ENCODE data around the gene SYNDIG1.

SYNDIG1 gene

DNA sequence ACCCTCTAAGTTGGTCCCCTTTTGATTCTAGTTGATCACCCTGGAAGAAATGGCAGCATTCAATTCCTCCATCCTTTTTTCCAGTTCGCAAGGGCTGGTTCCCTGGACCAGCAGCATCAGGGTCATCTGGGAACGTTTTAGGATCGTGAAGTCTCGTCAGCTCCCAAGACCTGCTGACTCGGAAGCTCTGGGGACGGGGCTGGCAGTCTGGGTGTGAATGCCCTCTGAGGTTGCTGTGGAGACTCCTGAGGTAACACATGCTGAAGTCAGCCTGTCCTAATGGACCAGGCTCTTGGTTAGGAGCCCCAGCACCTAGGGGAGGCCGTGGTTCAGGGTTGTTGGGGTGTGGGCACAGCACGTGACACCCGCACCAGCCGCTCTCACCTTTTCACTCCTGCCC, 164.1 kb downstream of the SYNDIG1 start:
- no peak for DNase-seq (ENCODE audit: low read depth in 2 of 2)

DNA sequence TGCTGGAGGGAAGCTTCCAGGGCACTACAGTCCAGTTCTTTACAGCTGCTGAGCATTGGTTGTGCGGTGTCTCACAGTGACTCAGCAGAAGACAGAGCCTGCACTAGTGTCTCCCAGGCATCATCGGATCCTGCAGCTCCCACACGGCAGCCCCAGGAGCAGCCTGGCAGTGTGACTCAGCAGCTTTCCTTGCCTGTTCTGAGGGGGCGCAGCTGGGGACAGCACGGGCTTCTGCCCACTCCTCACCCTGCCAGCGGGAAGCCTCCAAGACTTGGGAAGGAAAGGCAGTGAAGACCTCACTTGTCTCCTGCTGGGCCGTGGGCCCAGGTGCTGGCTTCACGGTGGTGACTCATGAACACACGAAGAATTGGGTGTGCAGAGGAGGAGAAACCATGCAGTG, 165.4 kb downstream of the SYNDIG1 start:
- no peak for DNase-seq (ENCODE audit: low read depth in 2 of 2)

DNA sequence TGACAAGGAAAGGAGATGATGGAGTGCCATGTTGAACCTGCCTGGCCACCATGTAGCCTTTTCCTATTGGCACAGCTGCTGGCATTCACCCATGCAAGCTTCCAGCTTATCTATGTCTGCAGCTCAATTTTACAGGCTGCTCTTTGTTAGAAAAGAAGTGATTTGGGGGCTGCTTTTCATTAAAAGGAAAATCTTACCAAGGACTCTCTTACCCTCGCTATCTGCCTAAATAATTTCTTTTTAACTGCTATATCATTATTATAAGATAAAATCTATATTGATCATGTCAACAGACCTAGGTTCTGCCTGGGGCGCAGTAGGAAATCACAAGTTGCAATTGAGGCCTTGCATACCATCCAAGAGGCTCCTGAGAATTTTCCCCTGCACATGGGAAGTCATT, 167.2 kb downstream of the SYNDIG1 start:
- no peak for DNase-seq (ENCODE audit: low read depth in 2 of 2)

DNA sequence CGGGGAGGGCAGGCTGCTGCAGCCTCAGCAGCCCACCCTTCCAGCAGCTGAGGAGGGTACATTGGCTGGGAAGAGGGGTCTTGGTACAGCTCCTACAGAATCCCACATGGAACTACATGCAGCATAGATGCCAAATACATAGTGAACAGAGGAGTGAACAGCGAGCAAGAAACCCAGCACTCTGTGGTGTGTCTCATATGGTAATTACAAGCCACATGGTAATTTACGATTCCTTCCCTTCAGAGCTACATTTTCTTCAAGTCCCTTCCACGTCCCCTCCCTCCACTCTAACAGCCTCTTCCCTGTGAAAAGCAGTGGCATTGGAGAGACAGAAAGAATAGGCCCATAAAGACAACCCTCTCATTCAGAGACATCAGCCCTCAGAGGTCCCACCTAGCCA, 167.7 kb downstream of the SYNDIG1 start:
- no peak for DNase-seq (ENCODE audit: low read depth in 2 of 2)

DNA sequence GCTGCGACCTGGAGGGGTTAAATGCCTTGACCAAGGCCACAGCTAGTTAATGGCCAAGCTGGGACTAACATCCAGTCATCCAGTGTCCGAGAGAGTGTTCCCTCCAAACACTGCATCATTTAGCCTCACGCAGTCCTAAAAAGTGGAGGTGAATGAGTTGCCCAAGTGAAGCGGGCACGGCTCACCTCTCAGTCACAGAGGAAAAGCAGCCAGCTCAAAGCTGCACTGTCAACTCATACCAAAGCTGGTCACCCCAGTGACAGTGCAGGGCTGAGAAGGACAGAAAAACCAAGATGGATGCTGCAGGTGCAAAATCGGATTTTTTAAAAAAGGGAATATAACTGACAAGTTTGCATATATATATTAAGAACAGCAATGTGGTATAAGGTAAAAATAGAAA, 168.5 kb downstream of the SYNDIG1 start:
- no peak for DNase-seq (ENCODE audit: low read depth in 2 of 2)

DNA sequence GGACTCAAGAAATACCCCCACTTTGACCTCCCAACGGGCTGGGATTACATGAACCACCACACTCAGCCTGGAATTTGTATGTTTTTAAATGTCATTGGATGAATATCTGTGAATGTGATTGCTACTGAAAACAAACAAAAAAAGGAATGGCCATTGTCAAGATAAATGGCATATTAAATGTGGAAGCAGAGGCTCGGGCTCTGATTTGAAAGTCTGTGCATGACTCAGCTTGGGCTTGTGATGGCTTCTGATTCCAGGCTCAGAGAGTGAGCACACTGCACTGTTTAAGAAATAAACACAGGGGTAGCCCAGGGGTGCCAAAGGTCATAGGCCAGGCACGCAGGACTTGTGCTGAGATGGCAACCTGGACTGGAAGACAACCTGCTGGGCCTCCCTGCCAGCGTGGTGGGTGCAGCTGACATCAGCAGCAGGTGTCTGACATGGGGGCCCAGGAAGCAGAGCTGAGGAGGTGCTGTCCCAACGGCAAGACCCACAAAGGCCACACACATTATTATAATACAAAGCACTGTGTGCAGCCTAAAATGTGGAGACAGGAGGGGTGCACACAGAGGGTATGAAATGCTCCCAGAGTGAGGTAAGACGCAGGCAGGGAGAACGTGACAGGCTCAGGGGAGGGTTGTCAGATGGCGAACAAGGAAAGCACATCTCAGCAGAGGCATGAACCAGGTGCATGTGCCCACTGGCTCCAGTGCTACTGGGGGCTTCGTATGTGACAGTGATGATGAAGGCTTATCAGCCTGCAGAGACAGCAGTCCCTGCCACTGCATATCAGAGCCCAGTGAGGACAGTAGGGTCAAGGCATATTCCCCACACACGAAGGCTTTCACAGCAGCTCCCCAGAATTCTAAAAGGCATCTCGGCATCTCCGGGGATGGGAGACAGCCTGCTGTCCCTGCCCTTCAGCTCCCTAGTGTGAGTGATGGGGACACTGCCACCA, 169.4 kb downstream of the SYNDIG1 start:
- no peak for DNase-seq (ENCODE audit: low read depth in 2 of 2)

DNA sequence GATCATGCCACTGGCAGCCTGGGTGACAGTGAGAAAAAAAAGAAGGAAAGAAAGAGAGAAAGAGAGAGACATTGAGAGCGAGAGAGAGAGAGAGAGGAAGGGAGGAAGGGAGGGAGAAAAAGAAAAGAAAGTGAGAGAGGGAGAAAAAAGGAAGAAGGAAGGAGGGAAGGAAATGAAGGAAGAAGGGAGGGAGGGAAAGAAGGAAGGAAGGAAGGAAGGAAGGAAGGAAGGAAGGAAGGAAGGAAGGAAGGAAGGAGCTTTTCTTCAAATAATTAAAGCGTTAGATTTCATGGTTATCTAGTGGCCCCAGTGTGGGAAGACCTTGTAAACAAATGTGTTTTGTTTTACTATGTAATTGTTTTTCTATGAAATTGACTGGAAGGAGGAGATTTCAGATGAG, 170.8 kb downstream of the SYNDIG1 start:
- DNase-seq (ENCODE audit: low read depth in 2 of 2), result no peak

DNA sequence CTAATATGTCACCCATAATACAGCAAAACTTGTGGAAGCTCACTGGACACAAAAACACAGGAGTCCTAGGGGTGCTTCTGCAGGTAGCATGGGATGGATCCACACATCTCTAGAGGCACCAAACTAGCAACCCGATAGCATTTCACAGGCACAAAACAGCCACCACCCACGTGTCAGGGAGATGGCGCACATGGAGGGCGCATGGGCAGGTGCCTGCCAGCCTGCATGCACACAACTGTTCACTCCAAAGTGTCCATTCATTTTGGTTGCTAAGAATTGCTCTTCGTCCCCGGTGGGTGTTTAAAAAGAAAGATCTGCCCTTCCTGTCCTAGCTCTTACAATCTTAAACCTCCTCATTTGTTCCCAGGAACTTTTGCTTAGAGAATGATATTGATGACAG, 171.3 kb downstream of the SYNDIG1 start:
- no peak for DNase-seq (ENCODE audit: low read depth in 2 of 2)

DNA sequence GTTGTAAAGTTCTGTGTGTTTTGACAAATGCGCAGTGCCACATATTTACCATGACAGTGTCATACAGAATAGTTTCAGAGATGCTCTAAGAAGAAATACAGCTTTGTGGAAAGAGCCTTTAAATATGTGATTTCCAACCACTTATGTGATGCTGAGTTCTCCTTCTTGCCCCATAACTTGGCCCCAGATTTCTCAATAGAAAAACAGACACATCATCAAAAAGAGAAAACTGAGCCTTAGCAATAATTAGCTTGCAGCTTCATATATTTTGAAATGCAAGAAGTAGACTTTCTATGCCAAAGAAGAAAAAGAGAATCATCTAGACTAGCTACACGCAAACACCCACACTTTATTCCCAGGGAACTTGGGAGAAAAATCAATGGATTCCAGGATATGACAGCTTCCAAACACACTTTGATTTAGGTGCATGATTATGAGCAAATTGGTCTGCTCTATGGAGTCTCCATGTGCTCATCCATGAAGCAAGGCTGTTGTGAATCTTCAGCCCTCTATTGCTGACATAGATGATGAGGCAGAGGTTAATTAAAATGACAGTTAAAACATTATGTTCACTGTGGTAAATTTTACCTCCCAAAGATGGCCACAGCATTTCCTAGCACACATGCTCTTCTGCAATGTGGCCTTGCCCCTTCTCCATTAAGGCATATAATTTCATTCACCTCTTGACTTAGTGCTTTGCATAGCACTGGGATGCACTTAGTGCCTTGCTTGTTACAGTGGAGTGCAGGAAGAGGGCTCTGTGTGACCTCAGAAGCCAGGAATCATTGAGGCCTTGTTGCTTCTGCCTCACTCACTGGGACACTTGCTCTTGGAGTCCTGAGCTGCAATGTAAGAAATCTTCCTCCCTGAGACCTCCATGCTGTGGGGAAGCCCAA, 174.6 kb downstream of the SYNDIG1 start:
- DNase-seq (ENCODE audit: low read depth in 2 of 2), result no peak

DNA sequence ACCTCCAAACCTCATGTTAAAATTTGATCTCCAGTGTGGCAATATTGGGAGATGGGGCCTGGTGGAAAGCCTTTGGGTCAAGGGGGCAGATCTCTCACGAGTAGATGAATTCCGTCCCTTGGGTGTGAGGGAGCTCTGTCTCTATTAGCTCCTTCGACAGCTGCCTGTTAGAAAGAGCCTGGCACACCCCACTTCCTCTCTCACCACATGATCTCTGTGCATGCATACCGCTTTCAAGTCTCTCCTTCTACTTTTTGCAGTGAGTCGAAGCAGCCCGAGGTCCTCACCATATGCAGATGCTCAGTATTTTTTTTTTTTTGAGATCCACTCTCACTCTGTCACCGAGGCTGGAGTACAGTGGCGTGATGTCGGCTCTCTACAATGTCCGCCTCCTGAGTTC, 176.9 kb downstream of the SYNDIG1 start:
- DNase-seq (ENCODE audit: low read depth in 2 of 2), result no peak

DNA sequence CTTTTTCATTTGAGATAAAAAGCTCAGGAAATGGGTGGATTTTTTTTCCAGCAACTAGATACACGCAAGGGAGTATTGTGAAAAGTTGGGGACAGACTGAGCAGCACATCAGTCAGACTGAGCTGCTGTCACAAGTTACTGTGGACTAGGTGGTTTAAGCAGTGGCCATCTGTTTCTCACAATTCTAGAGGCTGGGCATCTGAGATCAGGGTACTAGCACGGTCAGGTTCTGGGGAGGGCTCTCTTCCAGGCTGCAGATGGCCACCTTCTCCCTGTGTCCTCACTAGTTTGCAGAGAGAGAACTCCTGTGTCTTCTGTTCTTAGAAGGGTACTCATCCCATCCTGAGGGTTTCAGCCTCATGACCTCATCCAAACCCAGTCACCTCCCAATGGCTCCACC, 178.3 kb downstream of the SYNDIG1 start:
- no peak for DNase-seq (ENCODE audit: low read depth in 2 of 2)

DNA sequence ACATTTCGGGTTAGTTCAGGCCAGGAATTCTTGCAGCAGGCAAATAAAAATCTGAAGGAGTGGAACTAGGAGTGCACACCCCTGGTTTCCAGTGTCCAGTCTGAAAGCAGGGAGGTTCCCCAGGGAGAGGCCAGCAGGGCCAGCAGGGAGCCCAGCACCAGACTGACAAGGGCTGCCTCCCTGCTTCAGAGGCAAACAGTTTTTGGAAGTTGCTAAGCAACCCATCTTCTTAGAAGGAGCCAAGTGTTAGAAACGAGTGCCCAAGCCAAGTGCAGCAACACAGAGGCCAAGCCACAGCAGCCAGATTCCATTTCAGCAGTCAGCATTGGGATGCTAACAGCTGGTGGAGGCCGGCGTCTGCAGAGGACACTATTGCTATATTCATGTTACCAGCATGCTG, 179.1 kb downstream of the SYNDIG1 start:
- no peak for DNase-seq (ENCODE audit: low read depth in 2 of 2)

DNA sequence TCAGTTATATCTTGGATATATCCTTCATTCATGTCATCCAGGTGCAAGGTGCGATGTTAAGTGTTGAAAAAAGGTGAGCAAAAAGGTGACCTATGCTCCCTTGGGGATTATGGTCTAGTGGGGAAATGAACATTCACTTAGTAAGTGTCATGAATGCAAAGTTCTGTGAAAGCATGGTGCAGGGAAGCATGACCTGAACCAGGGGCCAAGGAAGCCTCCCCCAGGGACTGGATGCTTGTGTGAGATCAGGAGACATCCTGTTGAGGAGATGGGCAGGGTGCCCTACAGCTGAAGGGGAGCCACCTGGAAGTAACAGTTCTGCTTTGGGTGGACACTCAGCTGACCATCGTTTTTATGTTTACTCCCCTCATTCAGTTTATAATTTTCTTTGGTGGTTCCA, 179.5 kb downstream of the SYNDIG1 start:
- no peak for DNase-seq (ENCODE audit: low read depth in 2 of 2)

DNA sequence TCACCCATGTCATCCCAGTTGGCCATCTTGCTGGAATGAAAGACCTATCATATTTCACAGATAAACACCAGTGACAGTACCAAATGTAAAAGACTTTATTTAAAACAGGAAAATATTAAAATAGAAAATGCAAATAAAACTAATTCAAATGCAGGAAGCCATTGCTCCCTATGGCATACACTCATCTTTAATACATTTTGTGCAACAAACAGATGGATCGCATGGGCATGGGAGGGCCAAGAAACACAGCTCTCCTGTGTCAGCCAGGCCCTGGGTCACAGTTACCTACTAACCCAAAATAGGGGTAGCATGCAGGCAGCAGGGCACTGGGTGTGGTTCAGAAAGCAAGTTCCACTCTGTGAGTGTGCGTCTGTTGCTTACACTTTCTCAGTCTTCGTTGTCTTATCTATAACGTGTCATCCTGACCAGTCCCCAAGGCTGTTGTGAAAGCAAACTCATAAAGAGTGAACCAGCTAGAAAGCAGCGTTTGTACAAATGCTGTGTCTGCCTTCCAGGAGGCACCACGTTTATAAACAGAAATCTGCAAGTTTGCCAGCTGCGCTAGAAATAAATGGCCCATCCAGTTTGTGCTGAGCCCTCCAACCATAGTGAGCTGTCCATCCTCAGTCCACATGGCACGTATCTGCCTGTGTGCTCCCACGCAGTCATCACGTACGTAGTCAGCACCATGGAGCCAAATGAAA, 180.5 kb downstream of the SYNDIG1 start:
- no peak for DNase-seq (ENCODE audit: low read depth in 2 of 2)

DNA sequence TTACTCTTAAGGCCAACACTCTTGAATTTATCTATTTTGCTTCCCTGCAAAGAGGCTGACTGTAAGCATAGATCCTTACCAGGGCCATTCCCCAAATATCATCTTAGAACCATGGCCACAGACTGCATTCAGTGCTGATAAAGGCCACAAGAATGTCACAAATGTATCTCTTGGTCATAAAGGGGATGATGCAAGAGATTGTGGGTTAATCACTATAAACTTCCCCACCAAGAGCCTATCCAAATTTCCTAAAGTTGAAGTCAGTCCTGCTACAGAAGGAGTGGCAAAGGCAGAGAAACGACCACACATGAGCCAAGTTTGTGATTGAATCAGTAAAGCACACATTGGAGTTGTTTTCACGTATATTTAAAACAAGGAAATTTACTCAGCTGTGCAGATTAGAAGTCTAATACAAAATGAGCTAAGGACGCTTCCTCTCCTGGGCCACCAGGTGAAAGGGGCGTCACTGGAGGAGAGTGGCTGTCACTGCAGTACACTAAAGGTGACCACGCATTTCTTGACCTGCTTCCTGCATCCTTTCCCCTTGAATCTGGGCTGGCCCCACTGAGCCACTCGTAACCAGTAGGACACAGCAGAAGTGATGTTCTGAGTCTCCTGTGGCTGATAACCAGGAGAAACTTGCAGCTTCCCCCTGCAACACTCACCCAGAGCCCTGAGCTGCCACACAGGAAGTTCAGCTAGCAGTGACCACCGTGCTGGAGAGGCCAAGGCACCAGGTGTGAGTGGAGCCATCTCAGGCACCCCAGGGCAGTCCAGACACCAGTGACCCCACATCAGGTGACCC, 181.9 kb downstream of the SYNDIG1 start:
- DNase-seq (ENCODE audit: low read depth in 2 of 2), result no peak

DNA sequence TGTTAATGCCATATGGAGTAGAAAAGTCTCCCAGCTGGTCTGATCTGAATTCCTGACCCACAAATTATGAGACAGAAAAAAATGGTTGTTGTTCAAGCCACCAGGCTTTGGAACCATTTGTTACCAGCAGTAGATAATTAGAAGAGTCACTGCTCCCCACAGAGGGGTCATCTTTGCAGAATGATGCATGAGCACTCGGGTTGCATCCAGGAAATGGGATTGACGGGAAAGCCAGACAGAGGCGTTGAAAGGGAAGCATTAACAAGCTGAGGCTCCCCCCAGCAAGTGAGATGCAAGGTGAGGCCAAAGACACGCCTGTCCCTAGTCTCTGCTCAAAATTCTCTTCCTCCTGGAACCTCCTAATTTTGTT, 182.5 kb downstream of the SYNDIG1 start:
- no peak for DNase-seq (ENCODE audit: low read depth in 2 of 2)

DNA sequence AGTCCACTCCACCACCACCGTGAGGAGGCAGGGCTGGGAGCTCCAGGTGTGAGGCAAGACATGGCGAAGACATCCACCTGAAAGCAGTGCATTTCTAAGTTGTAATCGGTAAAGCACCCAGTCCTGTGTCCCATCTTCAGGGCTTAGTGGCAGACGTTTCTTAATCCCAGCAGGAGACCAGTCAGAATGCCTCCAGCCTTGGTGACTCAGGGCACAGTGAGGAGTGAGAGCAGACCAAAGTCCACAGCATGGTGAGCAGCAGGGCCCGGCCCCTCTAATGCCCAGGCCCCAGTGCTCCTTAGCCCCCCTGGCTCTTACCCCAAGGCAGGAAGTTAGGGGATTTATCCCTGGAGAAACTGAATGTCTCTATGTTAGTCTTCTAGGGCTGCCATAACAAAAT, 183.9 kb downstream of the SYNDIG1 start:
- DNase-seq (ENCODE audit: low read depth in 2 of 2), result no peak

DNA sequence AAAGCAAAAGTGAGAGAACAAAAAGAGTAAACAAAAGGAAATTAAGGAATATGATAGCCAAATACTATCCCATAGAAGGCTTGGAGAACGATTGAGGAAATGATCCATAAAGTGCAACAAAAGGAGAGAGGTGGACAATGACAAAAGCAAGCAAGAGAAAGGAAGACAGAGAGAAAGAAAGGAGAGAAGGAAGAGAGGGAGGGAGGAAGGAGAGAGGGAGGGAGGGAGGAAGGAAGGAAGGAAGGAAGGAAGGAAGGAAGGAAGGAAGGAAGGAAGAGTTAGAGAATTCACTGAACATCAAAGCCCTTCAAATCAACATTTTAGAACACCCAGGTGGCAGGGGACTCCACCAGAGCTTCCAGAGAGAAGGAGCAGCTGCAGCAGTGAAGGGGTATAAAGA, 185.0 kb downstream of the SYNDIG1 start:
- no peak for DNase-seq (ENCODE audit: low read depth in 2 of 2)

DNA sequence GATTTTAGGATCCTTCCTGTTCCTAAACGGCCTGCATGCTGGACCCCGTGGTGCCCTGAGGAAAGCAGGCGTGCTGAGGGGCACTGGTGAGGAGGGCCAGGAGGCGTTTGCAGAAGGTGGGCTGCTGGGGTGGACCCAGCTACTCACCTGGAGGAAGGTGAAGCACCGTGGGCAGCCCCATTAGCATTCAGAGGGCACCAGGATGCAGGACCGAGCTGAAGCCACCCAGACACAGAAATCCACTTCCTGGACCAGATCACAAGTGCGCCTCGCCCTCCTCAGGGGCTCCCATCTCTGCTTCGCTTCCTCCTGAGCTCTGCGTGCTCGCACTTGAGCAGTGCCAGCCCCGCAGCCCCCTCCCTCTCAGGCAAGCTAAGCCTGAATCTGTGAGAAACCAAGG, 187.0 kb downstream of the SYNDIG1 start:
- DNase-seq (ENCODE audit: low read depth in 2 of 2), result no peak

DNA sequence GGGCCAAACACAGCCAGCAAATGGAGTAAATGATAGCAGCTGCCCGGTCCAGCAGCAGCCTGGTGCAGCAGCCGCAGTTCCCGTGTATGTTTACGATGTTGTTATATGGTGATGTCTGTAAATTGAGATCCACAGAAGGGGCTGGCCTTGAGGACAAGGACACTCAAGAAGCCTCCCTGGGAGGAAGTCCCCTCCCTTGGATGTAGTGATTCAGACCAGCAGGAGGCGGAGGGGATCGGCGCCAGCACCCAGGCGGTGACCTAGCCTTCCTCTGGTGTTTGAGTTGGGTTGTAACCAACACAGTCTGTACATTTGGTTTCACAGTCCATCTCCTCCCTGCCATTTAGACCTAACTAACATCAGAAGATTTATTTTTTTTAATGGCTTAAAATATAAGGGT, 187.8 kb downstream of the SYNDIG1 start:
- no peak for DNase-seq (ENCODE audit: low read depth in 2 of 2)

DNA sequence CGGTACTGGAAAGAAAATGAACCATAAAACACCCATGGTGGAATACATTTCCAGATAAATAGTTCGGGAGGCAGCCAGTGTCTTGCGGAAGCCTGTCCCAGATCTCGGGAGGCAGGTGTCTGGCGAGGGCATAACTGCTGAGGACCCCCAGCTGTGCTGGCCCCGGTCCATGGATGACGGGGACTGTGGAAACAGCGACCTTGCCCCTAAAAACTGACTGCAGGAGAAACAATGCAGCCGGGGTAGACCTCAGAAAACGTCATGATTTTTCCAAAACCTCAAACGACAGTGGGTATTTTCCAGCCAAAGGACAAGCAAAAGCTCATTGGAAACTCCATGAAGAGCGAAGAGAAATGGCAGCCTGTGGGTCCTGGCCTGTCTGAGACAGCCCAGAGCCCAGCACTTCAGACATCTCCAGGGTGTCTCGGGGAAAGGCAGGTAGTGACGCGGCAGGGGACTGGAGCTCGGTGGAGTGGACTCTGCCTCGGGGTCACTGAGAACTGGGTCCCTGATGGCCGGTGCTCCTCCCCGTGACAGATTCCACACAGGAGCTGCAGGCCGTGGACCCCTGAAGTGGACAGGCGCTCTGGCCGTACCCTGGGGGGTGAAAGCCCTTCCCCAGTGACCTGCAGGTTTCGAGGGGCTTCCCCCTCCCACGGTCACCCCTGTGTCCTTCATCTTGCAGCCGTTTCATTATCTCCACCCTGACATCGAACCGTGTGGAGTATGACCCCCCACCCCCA, 188.6 kb downstream of the SYNDIG1 start:
- DNase-seq (ENCODE audit: low read depth in 2 of 2), result no peak

Measured in stimulated activated CD4-positive, alpha-beta T cell treated with anti-CD3 and anti-CD28 coated beads, Interleukin-15, amount 100 ng/mL, for 48 hours (primary cell).